ENCODE data around the gene TACC2. TPM values are rescaled to one million over a fixed set of nuclear protein-coding genes. Genes with fewer than 3 reads are reported as not detected.
A peak's percentile ranks its signal among the peaks of the same experiment; 100 is the strongest.

Gene TACC2
- total RNA-seq, 1 experiment from 2014 or later = 89.0 TPM

DNA sequence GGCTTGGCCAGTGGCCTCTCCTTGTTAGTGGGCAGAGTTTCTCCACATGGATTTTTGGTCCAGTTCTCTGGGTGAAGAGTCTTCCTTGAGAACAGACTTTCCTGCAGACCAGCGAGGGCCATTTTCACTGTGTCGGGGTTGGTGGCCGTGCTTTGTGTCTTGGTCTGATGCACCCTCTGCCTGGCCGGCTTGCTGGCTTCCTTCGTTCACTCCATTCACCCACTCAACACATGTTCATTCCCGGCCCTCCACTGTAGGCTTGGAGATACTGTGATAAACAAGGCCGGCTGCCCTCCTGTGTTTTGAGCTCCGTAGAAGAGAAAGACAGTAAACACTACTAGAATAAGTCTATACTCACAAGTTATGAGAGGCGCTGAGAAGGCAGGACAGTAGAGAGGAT, 205.3 kb downstream of the TACC2 start:
- no TSS peak for BruUV-seq (replicated peaks)
- H3K27me3 Mint-ChIP-seq (ENCODE audit: insufficient read depth, unreplicated experiment) = no peaks in the 10 kb centered on the region
- ChIA-PET CTCF (no interaction called here), POLR2A (no interaction called here)
- no peaks in the 10 kb centered on the region for H3K4me1 Mint-ChIP-seq (ENCODE audit: insufficient read depth, unreplicated experiment)
- no peak for DNase-seq (ENCODE audit: unreplicated experiment)
- peaks cover 83% of the 10 kb centered on the region for H3K36me3 Mint-ChIP-seq (ENCODE audit: insufficient read depth, unreplicated experiment)
- H3K9me3 Mint-ChIP-seq (ENCODE audit: unreplicated experiment) = no peaks in the 10 kb centered on the region
- H3K4me3 Mint-ChIP-seq (ENCODE audit: unreplicated experiment) = no peak overlapping the region
- intact Hi-C loops (cut with micrococcal nuclease) = no loop called here
- no peak overlapping the region for H3K27ac Mint-ChIP-seq (ENCODE audit: low read depth, unreplicated experiment)
- TF ChIP-seq, protein P1, sequence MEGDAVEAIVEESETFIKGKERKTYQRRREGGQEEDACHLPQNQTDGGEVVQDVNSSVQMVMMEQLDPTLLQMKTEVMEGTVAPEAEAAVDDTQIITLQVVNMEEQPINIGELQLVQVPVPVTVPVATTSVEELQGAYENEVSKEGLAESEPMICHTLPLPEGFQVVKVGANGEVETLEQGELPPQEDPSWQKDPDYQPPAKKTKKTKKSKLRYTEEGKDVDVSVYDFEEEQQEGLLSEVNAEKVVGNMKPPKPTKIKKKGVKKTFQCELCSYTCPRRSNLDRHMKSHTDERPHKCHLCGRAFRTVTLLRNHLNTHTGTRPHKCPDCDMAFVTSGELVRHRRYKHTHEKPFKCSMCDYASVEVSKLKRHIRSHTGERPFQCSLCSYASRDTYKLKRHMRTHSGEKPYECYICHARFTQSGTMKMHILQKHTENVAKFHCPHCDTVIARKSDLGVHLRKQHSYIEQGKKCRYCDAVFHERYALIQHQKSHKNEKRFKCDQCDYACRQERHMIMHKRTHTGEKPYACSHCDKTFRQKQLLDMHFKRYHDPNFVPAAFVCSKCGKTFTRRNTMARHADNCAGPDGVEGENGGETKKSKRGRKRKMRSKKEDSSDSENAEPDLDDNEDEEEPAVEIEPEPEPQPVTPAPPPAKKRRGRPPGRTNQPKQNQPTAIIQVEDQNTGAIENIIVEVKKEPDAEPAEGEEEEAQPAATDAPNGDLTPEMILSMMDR (IDR thresholded peaks at IDR 0.05; ENCODE audit: unreplicated experiment) = no peak

DNA sequence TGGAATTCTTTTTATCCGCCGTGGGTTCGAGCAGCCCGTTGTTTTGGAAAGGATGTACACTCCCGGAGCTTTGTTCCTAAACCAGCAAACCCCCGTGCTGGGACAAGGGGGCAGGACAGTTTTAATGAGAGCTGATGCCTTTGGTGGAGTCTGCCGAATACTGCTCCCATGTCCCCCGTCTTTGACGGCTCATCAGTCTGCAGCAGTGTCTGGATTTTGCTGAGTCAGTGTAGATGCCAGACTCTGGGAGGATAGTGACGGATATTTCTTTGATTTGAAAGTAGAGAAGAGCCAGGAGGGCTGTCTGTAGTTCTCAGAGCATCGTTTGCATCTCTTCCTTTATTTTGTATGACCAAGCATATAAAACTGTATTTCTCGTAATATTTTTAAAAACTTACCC, 207.3 kb downstream of the TACC2 start:
- ChIA-PET CTCF (no interaction called here), POLR2A (no interaction called here)
- Mint-ChIP-seq H3K4me1 (ENCODE audit: insufficient read depth, unreplicated experiment) (no peaks in the 10 kb centered on the region), H3K4me3 (ENCODE audit: unreplicated experiment) (no peak overlapping the region), H3K27me3 (ENCODE audit: insufficient read depth, unreplicated experiment) (no peaks in the 10 kb centered on the region), H3K27ac (ENCODE audit: low read depth, unreplicated experiment) (no peak overlapping the region), H3K36me3 (ENCODE audit: insufficient read depth, unreplicated experiment) (peaks cover 68% of the 10 kb centered on the region), H3K9me3 (ENCODE audit: unreplicated experiment) (no peaks in the 10 kb centered on the region)
- TF ChIP-seq, protein P1 (IDR thresholded peaks at IDR 0.05; ENCODE audit: unreplicated experiment) = no peak
- no peak for DNase-seq (ENCODE audit: unreplicated experiment)
- intact Hi-C loops (cut with micrococcal nuclease) = no loop called here
- no TSS peak for BruUV-seq (replicated peaks)

DNA sequence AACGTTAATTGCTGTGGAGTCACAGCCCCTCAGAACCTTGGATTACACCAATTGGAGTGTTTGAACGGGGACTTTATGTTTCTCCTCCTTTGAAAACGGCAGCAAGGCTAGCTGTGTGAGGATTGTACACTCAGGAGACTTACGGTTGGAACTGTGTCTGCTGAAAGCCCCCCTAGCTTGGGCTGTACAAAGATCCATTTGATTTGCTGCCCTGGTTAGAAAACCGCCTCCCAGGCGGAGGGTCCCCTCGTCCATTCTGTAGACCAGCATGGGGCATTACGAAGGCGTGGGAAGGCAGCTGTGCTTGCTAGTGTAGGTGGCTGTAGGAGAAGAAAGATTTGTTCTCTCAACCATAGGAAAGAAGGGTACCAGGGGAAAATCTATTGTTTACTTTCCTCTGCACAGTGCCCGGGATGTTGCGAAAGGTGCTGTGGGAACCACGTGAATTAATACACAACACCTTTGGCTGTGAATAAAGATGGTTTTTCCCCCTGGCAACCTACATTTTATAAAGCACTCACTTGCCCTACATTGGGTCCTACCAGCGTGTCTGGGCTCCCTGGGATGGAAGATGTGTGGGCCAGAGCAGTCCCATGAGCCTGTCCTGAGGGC, 208.8 kb downstream of the TACC2 start:
- no peaks in the 10 kb centered on the region for H3K27me3 Mint-ChIP-seq (ENCODE audit: insufficient read depth, unreplicated experiment)
- no peaks in the 10 kb centered on the region for H3K4me1 Mint-ChIP-seq (ENCODE audit: insufficient read depth, unreplicated experiment)
- DNase-seq (ENCODE audit: unreplicated experiment) = peak; percentile 27
- POLR2A ChIA-PET = no interaction called here
- TF ChIP-seq, protein P1 (IDR thresholded peaks at IDR 0.05; ENCODE audit: unreplicated experiment) = no peak
- H3K9me3 Mint-ChIP-seq (ENCODE audit: unreplicated experiment) = no peaks in the 10 kb centered on the region
- H3K4me3 Mint-ChIP-seq (ENCODE audit: unreplicated experiment) = no peak overlapping the region
- no TSS peak for BruUV-seq (replicated peaks)
- no peak overlapping the region for H3K27ac Mint-ChIP-seq (ENCODE audit: low read depth, unreplicated experiment)
- CTCF ChIA-PET = interaction anchor here (1.2 kb wide), 1 partner anchor 10 kb away, joined by 3 read pairs; no protein-coding TSS in a partner anchor
- H3K36me3 Mint-ChIP-seq (ENCODE audit: insufficient read depth, unreplicated experiment) = peaks cover 69% of the 10 kb centered on the region
- intact Hi-C loops (cut with micrococcal nuclease) = no loop called here

DNA sequence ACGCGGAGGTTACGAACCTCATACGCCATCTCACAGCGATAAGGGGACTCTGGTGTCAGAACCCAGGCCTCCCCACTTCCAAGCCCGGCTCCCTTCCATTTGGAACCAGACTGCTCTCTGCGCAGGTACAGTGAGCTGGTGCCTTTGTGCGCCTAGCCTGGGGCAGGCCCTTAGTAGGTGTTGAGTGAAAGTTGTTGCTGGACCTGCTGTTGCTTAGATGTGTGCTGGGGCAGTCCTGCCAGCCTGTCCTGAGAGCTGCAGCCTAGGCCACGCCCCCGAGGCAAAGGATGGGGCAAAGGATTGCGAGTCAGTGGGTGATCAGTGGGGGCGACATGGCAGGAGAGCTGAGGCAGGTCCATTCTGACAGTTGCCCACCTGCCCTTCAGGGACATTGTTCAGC, 209.7 kb downstream of the TACC2 start:
- ChIA-PET POLR2A (interaction anchor here (0.8 to 1.6 kb wide), 4 partner anchors 8 to 706 kb away, joined by 3 to 4 read pairs (median 4); no protein-coding TSS in a partner anchor), CTCF (interaction anchor here (1.2 kb wide), 1 partner anchor 9 kb away, joined by 3 read pairs; no protein-coding TSS in a partner anchor)
- TF ChIP-seq, protein P1 (IDR thresholded peaks at IDR 0.05; ENCODE audit: unreplicated experiment) = no peak
- Mint-ChIP-seq H3K27ac (ENCODE audit: low read depth, unreplicated experiment) (no peak overlapping the region), H3K27me3 (ENCODE audit: insufficient read depth, unreplicated experiment) (no peaks in the 10 kb centered on the region), H3K4me1 (ENCODE audit: insufficient read depth, unreplicated experiment) (no peaks in the 10 kb centered on the region), H3K4me3 (ENCODE audit: unreplicated experiment) (no peak overlapping the region), H3K36me3 (ENCODE audit: insufficient read depth, unreplicated experiment) (peaks cover 72% of the 10 kb centered on the region), H3K9me3 (ENCODE audit: unreplicated experiment) (no peaks in the 10 kb centered on the region)
- DNase-seq (ENCODE audit: unreplicated experiment) = no peak
- intact Hi-C loops (cut with micrococcal nuclease) = no loop called here
- BruUV-seq (replicated peaks) = no TSS peak

Measured in MCF 10A (cell line).